H1 (cell line): ENCODE measurements around the gene COPZ1. TPM values are rescaled to one million over a fixed set of nuclear protein-coding genes. Genes with fewer than 3 reads are reported as not detected.

Experiments
- ASH2L ChIP-seq: fragments of 200-600, 300-600 bp; sonication (generic); IDR thresholded peaks from one replicate; pipeline ENCODE4 v1.7.1; 2017; ENCODE audit warnings: low read length
- EGR1 ChIP-seq: IDR thresholded peaks from 2 replicates; pipeline ENCODE4 v1.6.1; 2011; ENCODE audit warnings: low read depth, low read length, borderline replicate concordance
- JUN ChIP-seq: IDR thresholded peaks from 2 replicates; pipeline ENCODE4 v1.6.1; 2011; ENCODE audit warnings: low read depth, mild to moderate bottlenecking, improper control_type of control experiment, low read length
- POLR2AphosphoS5 ChIP-seq: IDR thresholded peaks from 2 replicates; pipeline ENCODE4 v1.6.1; 2011; ENCODE audit warnings: low read depth, low read length
- SP2 ChIP-seq: IDR thresholded peaks from 2 replicates; pipeline ENCODE4 v1.6.1; 2012; ENCODE audit warnings: mild to moderate bottlenecking, low read length, inconsistent platforms
- SRF ChIP-seq: IDR thresholded peaks from 2 replicates; pipeline ENCODE4 v1.6.1; 2011; ENCODE audit warnings: mild to moderate bottlenecking, low read depth, low read length, moderate library complexity
- YY1 ChIP-seq: IDR thresholded peaks from 2 replicates; pipeline ENCODE4 v1.6.1; 2011; ENCODE audit warnings: low read depth, mild to moderate bottlenecking, low read length
- ZNF274 ChIP-seq: IDR thresholded peaks from 2 replicates; pipeline ENCODE4 v1.7.0; 2012; ENCODE audit warnings: low read length, borderline replicate concordance; ENCODE audit errors: extremely low read depth
- polyA plus RNA-seq, 7 experiments: library from polyadenylated mRNA; depleted of rRNA in 3 of 7; stranded (reverse) in 5 of 7; unstranded in 2 of 7; fragments of >200 nt in 5 of 7; fragments of 200-250 nt in 2 of 7; gene quantifications; 1 replicate in 5 of 7; 2 replicates in 1 of 7; 4 replicates in 1 of 7; pipeline versions ENCODE4 v1.2.1 to v1.2.3, GENCODE V29; 2011 to 2013; ENCODE audit warnings: missing spikeins in 2 of 7, mixed read lengths in 2 of 7
- total RNA-seq: library from RNA; stranded (reverse); fragmentation: NEBNext Ultra II Directional; extraction: Animal tissue kit (Norgen Biotek cat#: 25700); gene quantifications from 2 replicates; pipeline ENCODE4 v1.2.1, GENCODE V29; 2021
- TF ChIP-seq, protein P1 (sequence below): IDR thresholded peaks from 2 replicates; pipeline ENCODE4 v1.6.1; 2012; ENCODE audit warnings: low read length, inconsistent platforms
- TF ChIP-seq, protein P2 (sequence below): IDR thresholded peaks from 2 replicates; pipeline ENCODE4 v1.6.1; 2011; ENCODE audit warnings: low read depth, mild to moderate bottlenecking, low read length; ENCODE audit not compliant: insufficient read depth

COPZ1 gene
- total and polyA plus RNA-seq, 2 of the 8 experiments (the other 6 are each of a cell fraction or from before 2014, with no cell fraction given) = 103 to 133 TPM

DNA sequence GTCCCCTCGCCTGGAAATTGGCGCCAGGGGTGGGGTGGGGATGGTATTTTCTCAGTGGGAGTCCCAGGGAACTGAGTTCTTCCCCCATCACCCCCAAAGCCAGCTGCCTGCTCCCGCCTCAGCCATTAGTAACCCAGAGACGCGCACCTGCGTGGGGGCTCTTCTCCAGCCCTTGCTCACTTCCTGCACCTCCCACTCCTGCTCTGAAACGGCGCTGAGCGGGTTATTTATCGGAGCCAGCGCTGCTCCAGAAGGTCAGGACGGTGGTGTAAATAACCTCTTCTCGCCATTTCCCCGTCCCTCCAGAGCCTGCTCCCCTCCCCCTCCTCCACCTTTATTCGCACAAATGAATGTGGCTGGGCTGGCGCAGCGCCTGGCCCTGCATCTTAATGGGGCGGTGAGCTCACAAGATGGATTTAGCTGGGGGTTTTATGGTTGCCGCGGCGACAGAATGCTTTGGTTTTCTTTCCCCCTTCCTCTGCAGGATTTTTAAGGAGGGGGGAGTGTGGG, 27.1 kb downstream of the COPZ1 start (continued):
- TF ChIP-seq EGR1 = no peak
- no peak for TF ChIP-seq SRF
- no peak for TF ChIP-seq ZNF274
- no peak for TF ChIP-seq JUN
- TF ChIP-seq, protein P1, sequence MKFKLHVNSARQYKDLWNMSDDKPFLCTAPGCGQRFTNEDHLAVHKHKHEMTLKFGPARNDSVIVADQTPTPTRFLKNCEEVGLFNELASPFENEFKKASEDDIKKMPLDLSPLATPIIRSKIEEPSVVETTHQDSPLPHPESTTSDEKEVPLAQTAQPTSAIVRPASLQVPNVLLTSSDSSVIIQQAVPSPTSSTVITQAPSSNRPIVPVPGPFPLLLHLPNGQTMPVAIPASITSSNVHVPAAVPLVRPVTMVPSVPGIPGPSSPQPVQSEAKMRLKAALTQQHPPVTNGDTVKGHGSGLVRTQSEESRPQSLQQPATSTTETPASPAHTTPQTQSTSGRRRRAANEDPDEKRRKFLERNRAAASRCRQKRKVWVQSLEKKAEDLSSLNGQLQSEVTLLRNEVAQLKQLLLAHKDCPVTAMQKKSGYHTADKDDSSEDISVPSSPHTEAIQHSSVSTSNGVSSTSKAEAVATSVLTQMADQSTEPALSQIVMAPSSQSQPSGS = peak; percentile 35; the same call in 1 of the 2 replicates
- TF ChIP-seq SP2 = no peak
- TF ChIP-seq POLR2AphosphoS5 = peak; percentile 28; the same call in 1 of the 2 replicates
- TF ChIP-seq, protein P2, sequence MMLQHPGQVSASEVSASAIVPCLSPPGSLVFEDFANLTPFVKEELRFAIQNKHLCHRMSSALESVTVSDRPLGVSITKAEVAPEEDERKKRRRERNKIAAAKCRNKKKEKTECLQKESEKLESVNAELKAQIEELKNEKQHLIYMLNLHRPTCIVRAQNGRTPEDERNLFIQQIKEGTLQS = no peak
- TF ChIP-seq YY1 = peak; percentile 40; the same call in 1 of the 2 replicates
- peak; percentile 87 for TF ChIP-seq ASH2L
